HepG2 (cell line): ENCODE results near the gene NR2F6. TPM values are rescaled to one million over a fixed set of nuclear protein-coding genes. Genes with fewer than 3 reads are reported as not detected.
A peak's percentile ranks its signal among the peaks of the same experiment; 100 is the strongest.

Source experiments
- CBX5 ChIP-seq: sonication (generic); formaldehyde crosslinking; IDR thresholded peaks from 2 replicates; pipeline ENCODE4 v1.4.0; 2020; ENCODE audit warnings: missing genetic modification reagents, borderline replicate concordance
- DNMT1 ChIP-seq: sonication (generic); formaldehyde crosslinking; IDR thresholded peaks from 2 replicates; pipeline ENCODE4 v1.5.1; 2020; ENCODE audit warnings: mild to moderate bottlenecking, missing genetic modification reagents
- EEA1 ChIP-seq: sonication (generic); formaldehyde crosslinking; IDR thresholded peaks from 2 replicates; pipeline ENCODE4 v1.5.1; 2020; ENCODE audit warnings: mild to moderate bottlenecking, missing genetic modification reagents, borderline replicate concordance
- HMG20B ChIP-seq: conservative IDR thresholded peaks from 2 replicates; pipeline ENCODE4 v1.6.1; 2016; ENCODE audit warnings: missing genetic modification reagents, missing compliant biosample characterization
- IKZF1 ChIP-seq: fragments of 450-650 bp; IDR thresholded peaks from 2 replicates; pipeline ENCODE4 v1.7.1; 2016
- MEIS2 ChIP-seq: sonication (generic); formaldehyde crosslinking; IDR thresholded peaks from 2 replicates; pipeline ENCODE4 v1.9.0; 2021; ENCODE audit warnings: mild to moderate bottlenecking, missing genetic modification reagents
- NR3C1 ChIP-seq: sonication (generic); formaldehyde crosslinking; IDR thresholded peaks from 2 replicates; pipeline ENCODE4 v1.4.0; 2020; ENCODE audit warnings: missing genetic modification reagents
- RBM39 ChIP-seq: fragments of 200-400 bp; formaldehyde crosslinking; IDR thresholded peaks from one replicate; pipeline ENCODE4 v1.6.1; 2018; ENCODE audit warnings: antibody characterized with exemption, mild to moderate bottlenecking, low read depth, low read length; ENCODE audit not compliant: poor library complexity, severe bottlenecking
- SAP130 ChIP-seq: IDR thresholded peaks from 2 replicates; pipeline ENCODE4 v1.6.1; 2016; ENCODE audit warnings: low read depth
- ZBTB14 ChIP-seq: sonication (generic); formaldehyde crosslinking; IDR thresholded peaks from 2 replicates; pipeline ENCODE4 v1.4.0; 2020; ENCODE audit warnings: missing genetic modification reagents
- ZC3H13 ChIP-seq: sonication (generic); formaldehyde crosslinking; IDR thresholded peaks from 2 replicates; pipeline ENCODE4 v1.8.1; 2023; ENCODE audit warnings: mild to moderate bottlenecking, missing genetic modification reagents, moderate library complexity
- ZGPAT ChIP-seq: IDR thresholded peaks from 2 replicates; pipeline ENCODE4 v1.6.1; 2016; ENCODE audit warnings: mild to moderate bottlenecking
- ZMYM3 ChIP-seq: sonication (generic); formaldehyde crosslinking; IDR thresholded peaks from 2 replicates; pipeline ENCODE4 v1.5.1; 2020; ENCODE audit warnings: mild to moderate bottlenecking, missing genetic modification reagents
- ZNF605 ChIP-seq: sonication (generic); formaldehyde crosslinking; IDR thresholded peaks from 2 replicates; pipeline ENCODE4 v1.8.0; 2022; ENCODE audit warnings: mild to moderate bottlenecking, missing genetic modification reagents
- ZNF615 ChIP-seq: sonication (generic); formaldehyde crosslinking; IDR thresholded peaks from 2 replicates; pipeline ENCODE4 v1.5.0; 2020; ENCODE audit warnings: mild to moderate bottlenecking, missing genetic modification reagents, borderline replicate concordance
- ZNF687 ChIP-seq: sonication (generic); formaldehyde crosslinking; IDR thresholded peaks from 2 replicates; pipeline ENCODE4 v1.5.1; 2020; ENCODE audit warnings: mild to moderate bottlenecking, missing genetic modification reagents, moderate library complexity
- polyA plus RNA-seq, 8 experiments: library from polyadenylated mRNA; depleted of rRNA in 3 of 8; stranded (reverse) in 7 of 8; unstranded in 1 of 8; fragments of >200 nt; fragmentation: Illumina TruSeq in 4 of 8; extraction: Trizol in 4 of 8; gene quantifications; 2 replicates each; pipeline versions ENCODE4 v1.2.1 to v1.2.3, GENCODE V29; 2011 to 2016; ENCODE audit warnings: low read depth in 4 of 8, missing spikeins in 1 of 8, mixed read lengths in 1 of 8; ENCODE audit not compliant: insufficient read depth in 1 of 8
- total RNA-seq, 5 experiments: library from RNA; depleted of rRNA; stranded (reverse); fragments of >200 nt; fragmentation: Illumina TruSeq; extraction: Trizol; gene quantifications; 2 replicates each; pipeline ENCODE4 v1.2.3, GENCODE V29; 2016; ENCODE audit warnings: low read depth in 1 of 5
- TF ChIP-seq, protein P1 (sequence below): sonication (generic); formaldehyde crosslinking; IDR thresholded peaks from 2 replicates; pipeline ENCODE4 v1.4.0; 2020; ENCODE audit warnings: missing genetic modification reagents
- TF ChIP-seq, protein P2 (sequence below): sonication (generic); formaldehyde crosslinking; IDR thresholded peaks from 2 replicates; pipeline ENCODE4 v1.4.0; 2020; ENCODE audit warnings: missing genetic modification reagents

The NR2F6 gene
- total and polyA plus RNA-seq, 2 of the 13 experiments (the other 11 are each of a cell fraction or from before 2014, with no cell fraction given) = 30.9 to 72.4 TPM

DNA sequence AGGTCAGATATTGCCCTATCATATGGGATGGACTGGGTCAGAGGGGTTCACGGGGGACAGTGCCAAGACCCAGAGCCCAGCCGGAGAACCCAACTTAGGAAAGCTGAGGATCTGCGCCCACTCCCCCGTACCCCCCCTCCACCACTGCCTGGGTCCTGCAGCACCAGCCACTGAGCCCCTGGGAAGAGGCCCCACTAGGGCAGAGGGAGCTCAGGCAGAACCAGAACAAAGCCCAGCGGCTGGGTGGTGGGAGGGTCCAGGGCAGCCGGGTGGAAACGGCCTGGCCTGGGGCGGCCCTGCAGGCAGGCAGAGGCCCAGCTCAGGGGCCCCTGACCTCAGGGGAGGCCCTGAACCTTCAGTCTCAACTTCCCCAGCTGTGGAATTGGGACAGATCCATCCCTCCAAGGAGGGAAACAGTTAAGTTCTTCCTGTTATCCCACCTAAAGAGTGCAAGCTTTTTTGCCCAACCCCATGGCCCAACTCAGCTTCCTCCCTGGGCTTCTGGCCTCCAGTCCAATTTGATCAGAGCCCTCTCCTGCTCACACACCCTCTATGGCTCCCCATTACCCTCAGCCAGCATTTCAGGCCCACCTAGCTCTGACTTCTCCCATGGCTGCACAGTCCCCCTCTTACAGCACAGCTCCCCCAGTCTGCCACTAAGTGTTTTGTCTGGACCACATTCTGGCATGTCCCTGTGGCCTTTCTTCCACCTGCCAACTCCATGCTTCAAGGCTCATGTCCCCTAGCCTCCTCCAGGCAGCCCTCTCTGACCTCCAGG, 3.1 kb downstream of the NR2F6 start (continued):
- TF ChIP-seq SAP130 (CRISPR knock-in tag) (peak; percentile 36; the same call in 1 of the 2 replicates), ZBTB14 (no peak), DNMT1 (CRISPR knock-in tag) (no peak), ZNF687 (CRISPR knock-in tag) (peak; percentile 53), MEIS2 (CRISPR knock-in tag) (no peak), IKZF1 (no peak), EEA1 (CRISPR knock-in tag) (peak; percentile 41; the same call in 1 of the 2 replicates), ZGPAT (CRISPR knock-in tag) (no peak), CBX5 (CRISPR knock-in tag) (no peak), RBM39 (no peak), ZC3H13 (CRISPR knock-in tag) (0 out of 2 replicates have a peak, but pooled peaks have one; percentile 12), ZNF615 (CRISPR knock-in tag) (no peak), ZNF605 (CRISPR knock-in tag) (peak; percentile 34; the same call in 1 of the 2 replicates), ZMYM3 (peak; percentile 87), NR3C1 (CRISPR knock-in tag) (no peak), HMG20B (CRISPR knock-in tag) (no peak)
- TF ChIP-seq, protein P1, sequence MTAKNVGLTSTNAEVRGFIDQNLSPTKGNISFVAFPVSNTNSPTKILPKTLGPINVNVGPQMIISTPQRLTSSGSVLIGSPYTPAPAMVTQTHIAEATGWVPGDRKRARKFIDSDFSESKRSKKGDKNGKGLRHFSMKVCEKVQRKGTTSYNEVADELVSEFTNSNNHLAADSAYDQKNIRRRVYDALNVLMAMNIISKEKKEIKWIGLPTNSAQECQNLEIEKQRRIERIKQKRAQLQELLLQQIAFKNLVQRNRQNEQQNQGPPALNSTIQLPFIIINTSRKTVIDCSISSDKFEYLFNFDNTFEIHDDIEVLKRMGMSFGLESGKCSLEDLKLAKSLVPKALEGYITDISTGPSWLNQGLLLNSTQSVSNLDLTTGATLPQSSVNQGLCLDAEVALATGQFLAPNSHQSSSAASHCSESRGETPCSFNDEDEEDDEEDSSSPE (CRISPR knock-in tag) = no peak
- TF ChIP-seq, protein P2, sequence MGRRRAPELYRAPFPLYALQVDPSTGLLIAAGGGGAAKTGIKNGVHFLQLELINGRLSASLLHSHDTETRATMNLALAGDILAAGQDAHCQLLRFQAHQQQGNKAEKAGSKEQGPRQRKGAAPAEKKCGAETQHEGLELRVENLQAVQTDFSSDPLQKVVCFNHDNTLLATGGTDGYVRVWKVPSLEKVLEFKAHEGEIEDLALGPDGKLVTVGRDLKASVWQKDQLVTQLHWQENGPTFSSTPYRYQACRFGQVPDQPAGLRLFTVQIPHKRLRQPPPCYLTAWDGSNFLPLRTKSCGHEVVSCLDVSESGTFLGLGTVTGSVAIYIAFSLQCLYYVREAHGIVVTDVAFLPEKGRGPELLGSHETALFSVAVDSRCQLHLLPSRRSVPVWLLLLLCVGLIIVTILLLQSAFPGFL (CRISPR knock-in tag) = no peak
